ENCODE measurements around the gene ADGRG6.

GRCh38 chr6:142482974-142483373 is 181.2 kb downstream of the ADGRG6 start:
- no peak for TF ChIP-seq POLR2AphosphoS5 (IDR thresholded peaks at IDR 0.05; ENCODE audit: low read depth, low read length)
- TF ChIP-seq TAF1 (IDR thresholded peaks at IDR 0.05; ENCODE audit: low read depth, low read length), result no peak
